GM19455 (cell line): ENCODE measurements around the gene PPP1R12C.

Experiments
- ATAC-seq: cut with Tn5 transposase; IDR thresholded peaks from one replicate; pipeline ENCODE4 v1.9.1; 2021; ENCODE audit not compliant: unreplicated experiment

The PPP1R12C gene

GRCh38 chr19:55046975-55047622 is 70.3 kb downstream of the PPP1R12C start:
- ATAC-seq: no peak

DNA sequence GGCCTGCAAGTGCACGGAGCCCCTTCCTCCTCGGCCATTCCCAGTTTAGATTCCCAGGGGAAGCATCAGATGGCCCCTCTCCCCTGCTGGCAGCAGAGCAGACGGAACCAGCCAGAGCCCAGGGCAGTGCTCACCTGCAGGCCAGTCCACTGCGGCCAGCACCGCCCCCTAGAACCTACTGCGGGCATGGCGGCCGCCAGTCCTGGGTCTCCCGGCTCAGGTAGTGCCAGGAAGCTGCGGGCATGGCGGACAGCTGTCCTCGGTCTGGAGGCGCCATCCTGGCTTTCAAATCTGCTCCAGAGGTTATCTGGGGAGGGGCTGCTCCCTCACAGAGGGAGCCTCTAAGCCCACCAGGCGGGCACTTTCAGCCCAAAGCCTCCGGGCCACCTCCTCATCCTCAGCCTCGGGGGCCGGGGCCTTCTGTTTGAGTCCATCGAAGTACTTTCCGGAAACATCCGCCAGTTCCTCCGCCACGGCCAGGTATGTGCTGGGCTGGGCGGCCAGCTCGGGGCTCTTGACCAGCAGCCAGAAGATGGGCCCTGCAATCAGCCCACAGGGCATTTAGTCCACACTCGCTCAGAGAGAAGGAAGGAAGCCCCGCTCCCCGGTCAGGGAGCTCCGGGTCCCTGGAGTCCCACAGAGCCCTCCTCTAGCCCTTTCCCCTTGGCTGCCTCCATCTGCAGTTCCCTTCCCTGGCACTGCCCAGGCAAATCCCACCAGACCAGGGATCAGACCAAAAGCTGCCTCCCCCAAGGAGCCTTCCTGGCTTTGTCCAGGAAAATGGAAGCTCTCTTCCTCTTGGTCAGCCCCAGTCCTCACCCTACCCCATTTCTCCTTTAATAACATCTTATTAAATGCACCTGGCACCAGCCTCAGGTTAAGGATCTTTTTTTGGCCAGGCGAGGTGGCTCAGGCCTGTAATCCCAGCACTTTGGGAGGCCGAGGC is 72.4 kb downstream of the PPP1R12C start:
- ATAC-seq: no peak

DNA sequence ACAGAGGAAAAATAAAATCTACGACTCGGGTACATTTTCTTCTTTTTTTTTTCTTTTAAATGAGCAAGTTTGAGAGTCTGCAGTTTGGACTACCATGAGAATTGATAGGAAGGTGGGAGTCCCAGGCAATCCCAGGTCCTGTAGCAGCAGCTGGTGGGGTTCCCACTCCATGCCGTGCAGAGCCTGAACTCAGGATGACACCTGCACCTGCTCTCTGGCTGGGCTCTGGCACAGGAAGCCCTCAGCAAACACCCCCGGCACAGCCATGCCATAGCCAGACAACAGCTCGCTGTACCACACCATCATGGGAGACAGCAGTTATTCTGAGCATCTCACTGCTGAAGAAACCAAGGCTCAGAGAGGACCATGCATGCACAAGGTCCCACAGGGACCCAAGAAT is 73.2 kb downstream of the PPP1R12C start:
- ATAC-seq: no peak

DNA sequence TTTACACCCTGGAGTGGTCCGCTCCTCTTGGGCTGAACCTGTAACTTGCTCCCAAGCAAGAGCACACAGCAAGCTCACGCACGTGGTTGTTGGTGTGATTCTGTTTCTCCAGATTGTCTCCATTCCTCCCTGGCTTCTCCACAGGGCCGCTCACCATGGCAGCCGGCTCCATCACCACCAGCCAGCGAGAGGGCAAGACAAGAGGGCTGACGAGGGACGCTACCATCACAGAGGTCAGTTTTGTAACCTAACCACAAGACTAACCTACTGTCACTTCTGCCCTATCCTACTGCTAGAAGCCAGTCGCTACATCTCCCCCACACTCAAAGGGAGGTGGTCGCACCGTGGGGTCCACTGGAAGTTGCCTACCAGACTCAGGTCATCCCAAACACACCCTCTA is 74.7 kb downstream of the PPP1R12C start:
- ATAC-seq: no peak

DNA sequence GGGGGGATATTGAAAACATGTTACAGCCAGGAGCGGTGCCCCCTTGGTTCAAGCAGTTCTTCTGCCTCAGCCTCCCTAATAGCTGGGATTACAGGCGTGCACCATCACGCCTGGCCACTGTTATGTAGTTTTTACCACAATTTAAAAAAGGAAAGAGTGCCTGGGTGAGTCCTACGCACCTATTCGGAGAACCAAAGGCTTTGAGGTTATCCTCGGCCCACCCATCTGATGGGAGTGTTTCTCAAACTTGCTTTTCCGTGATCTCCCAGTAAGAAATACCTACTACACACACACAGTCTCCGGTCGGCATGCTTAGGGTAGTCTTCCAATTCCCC is 75.1 kb downstream of the PPP1R12C start:
- no peak for ATAC-seq

- ATAC-seq: no peak
These were observed 75.7 kb downstream of the PPP1R12C start for GRCh38 chr19:55041627-55042343.

GRCh38 chr19:55041244-55041626 is 76.2 kb downstream of the PPP1R12C start:
- no peak for ATAC-seq
